ENCODE data around the gene PLVAP. TPM values are rescaled to one million over a fixed set of nuclear protein-coding genes. Genes with fewer than 3 reads are reported as not detected.

The PLVAP gene
- total RNA-seq, 1 experiment from 2014 or later, result not detected

DNA sequence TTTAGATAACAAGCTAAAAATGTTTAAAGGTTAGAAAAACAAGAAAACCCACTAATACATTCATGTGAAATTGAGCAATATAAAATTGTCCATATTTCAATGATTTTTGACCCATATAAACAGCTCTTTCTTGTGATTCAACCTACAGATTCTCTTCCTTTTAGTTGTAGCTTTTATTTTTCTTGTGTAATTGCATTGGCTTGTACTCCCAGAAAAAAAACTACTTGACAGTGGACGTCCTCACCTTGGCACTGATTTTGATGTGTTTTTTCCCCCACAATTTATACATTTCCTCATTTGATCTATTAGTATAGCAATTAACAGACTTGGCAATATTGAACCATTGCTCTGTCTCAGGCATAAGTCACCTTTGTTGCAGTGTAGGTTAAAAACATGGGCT is 12.1 kb upstream of the PLVAP start:
- Histone ChIP-seq H2AFZ (ENCODE audit: low read length) (no peak overlapping the region), H3T11ph (ENCODE audit: low read length) (no peak overlapping the region), H3K23me2 (ENCODE audit: insufficient read length, low read depth, low read length, poor library complexity, severe bottlenecking) (peaks cover 14% of the 10 kb centered on the region), H3K27ac (ENCODE audit: insufficient read length, low read depth, low read length) (no peak overlapping the region), H3K4me1 (ENCODE audit: insufficient read depth, low read length) (no peaks in the 10 kb centered on the region), H2BK5ac (ENCODE audit: insufficient read length, low read length) (no peak overlapping the region), H3K18ac (ENCODE audit: insufficient read length, low read depth, low read length) (no peak overlapping the region), H3K9me3 (ENCODE audit: control insufficient read depth, low read depth, low read length) (no peaks in the 10 kb centered on the region), H2AK5ac (ENCODE audit: insufficient read length, low read length) (no peak overlapping the region), H4K91ac (ENCODE audit: insufficient read length, low read depth, low read length) (no peak overlapping the region), H2BK20ac (ENCODE audit: low read depth, low read length, poor library complexity, severe bottlenecking) (no peak overlapping the region), H2BK15ac (ENCODE audit: low read depth, low read length) (no peak overlapping the region), H3K4me2 (ENCODE audit: insufficient read depth, insufficient read length, low read length) (no peak overlapping the region), H3K23ac (ENCODE audit: insufficient read length, low read depth, low read length) (no peak overlapping the region), H3K9ac (ENCODE audit: extremely low read depth, insufficient read length, low read length) (no peak overlapping the region), H3K79me2 (ENCODE audit: insufficient read depth, low read length) (no peaks in the 10 kb centered on the region), H2BK12ac (ENCODE audit: insufficient read length, low read depth, low read length) (no peak overlapping the region), H4K8ac (replicated peaks; ENCODE audit: insufficient read length, low read depth, low read length) (no peak overlapping the region), H4K5ac (ENCODE audit: insufficient read length, low read depth, low read length) (no peak overlapping the region), H3K4ac (ENCODE audit: low read depth, low read length) (no peak overlapping the region), H3K56ac (ENCODE audit: insufficient read length, low read depth, low read length) (no peak overlapping the region), H4K20me1 (ENCODE audit: control insufficient read depth, insufficient read depth, insufficient read length) (no peaks in the 10 kb centered on the region), H3K14ac (ENCODE audit: insufficient read depth, low read length) (no peak overlapping the region), H3K79me1 (ENCODE audit: insufficient read depth, low read depth, low read length, poor library complexity, severe bottlenecking) (no peaks in the 10 kb centered on the region), H2BK120ac (ENCODE audit: low read depth, low read length, poor library complexity, severe bottlenecking) (no peak overlapping the region), H3K27me3 (ENCODE audit: insufficient read depth, low read length) (no peaks in the 10 kb centered on the region)
- no CpG with 5 or more reads among the region's 1 CpG for WGBS (ENCODE audit: extremely low coverage, insufficient read length, low lambda C conversion rate)
- Mint-ChIP-seq H3K27me3 (ENCODE audit: low read depth) (peaks cover 22% of the 10 kb centered on the region), H3K36me3 (ENCODE audit: insufficient read depth in 1 of 3, low read depth in 3 of 3) (no peaks in the 10 kb centered on the region; a peak in 1 of 7 replicates), H3K4me3 (peak overlapping the region in 1 of 2 experiments; percentile 72; a peak in 3 of 5 replicates), H3K4me1 (peaks cover 9 to 10% of the 10 kb centered on the region in 2 experiments), H3K9me3 (peaks cover 9 to 10% of the 10 kb centered on the region in 2 experiments), H3K27ac (no peak overlapping the region)
- no peak for DNase-seq
- TF ChIP-seq, protein P1, sequence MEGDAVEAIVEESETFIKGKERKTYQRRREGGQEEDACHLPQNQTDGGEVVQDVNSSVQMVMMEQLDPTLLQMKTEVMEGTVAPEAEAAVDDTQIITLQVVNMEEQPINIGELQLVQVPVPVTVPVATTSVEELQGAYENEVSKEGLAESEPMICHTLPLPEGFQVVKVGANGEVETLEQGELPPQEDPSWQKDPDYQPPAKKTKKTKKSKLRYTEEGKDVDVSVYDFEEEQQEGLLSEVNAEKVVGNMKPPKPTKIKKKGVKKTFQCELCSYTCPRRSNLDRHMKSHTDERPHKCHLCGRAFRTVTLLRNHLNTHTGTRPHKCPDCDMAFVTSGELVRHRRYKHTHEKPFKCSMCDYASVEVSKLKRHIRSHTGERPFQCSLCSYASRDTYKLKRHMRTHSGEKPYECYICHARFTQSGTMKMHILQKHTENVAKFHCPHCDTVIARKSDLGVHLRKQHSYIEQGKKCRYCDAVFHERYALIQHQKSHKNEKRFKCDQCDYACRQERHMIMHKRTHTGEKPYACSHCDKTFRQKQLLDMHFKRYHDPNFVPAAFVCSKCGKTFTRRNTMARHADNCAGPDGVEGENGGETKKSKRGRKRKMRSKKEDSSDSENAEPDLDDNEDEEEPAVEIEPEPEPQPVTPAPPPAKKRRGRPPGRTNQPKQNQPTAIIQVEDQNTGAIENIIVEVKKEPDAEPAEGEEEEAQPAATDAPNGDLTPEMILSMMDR (conservative IDR thresholded peaks at IDR 0.05), result no peak
